Stimulated activated CD4-positive, alpha-beta T cell treated with anti-CD3 and anti-CD28 coated beads, Interleukin-15, amount 100 ng/mL, for 24 hours (primary cell): ENCODE results near the gene ANO5.
A peak's percentile ranks its signal among the peaks of the same experiment; 100 is the strongest.
"Not testable (repeated sequence)": the region's sequence is repeated elsewhere in the genome, so short reads cannot be mapped to it uniquely, and the experiment has no call there.

Experiments
- DNase-seq: peaks from one replicate; pipeline ENCODE4 v3.0.0-alpha.2; 2020

The ANO5 gene

GRCh38 chr11:22199243-22199642, 6.4 kb downstream of the ANO5 start:
- no peak for DNase-seq

GRCh38 chr11:22203281-22203680, 10.4 kb downstream of the ANO5 start:
- DNase-seq: no peak

GRCh38 chr11:22207162-22207561, 14.3 kb downstream of the ANO5 start:
- no peak for DNase-seq

GRCh38 chr11:22208151-22208858, 15.4 kb downstream of the ANO5 start:
- no peak for DNase-seq

- no peak for DNase-seq
These were observed 24.1 kb downstream of the ANO5 start for GRCh38 chr11:22216940-22217339.

- DNase-seq: no peak
These were observed 28.3 kb downstream of the ANO5 start for GRCh38 chr11:22221143-22221542.

- DNase-seq: no peak
These were observed 32.3 kb downstream of the ANO5 start for GRCh38 chr11:22225190-22225589.

- DNase-seq: no peak
These were observed 41.9 kb downstream of the ANO5 start for GRCh38 chr11:22234743-22235142.

GRCh38 chr11:22244986-22245592, 52.2 kb downstream of the ANO5 start:
- peak; percentile 17 for DNase-seq

GRCh38 chr11:22246992-22247391, 54.1 kb downstream of the ANO5 start:
- DNase-seq: no peak

- no peak for DNase-seq
These were observed 57.0 kb downstream of the ANO5 start for GRCh38 chr11:22249871-22250270.

GRCh38 chr11:22256876-22257275, 64.0 kb downstream of the ANO5 start:
- no peak for DNase-seq

- no peak for DNase-seq
These were observed 70.7 kb downstream of the ANO5 start for GRCh38 chr11:22263613-22264012.

GRCh38 chr11:22268983-22269624, 76.2 kb downstream of the ANO5 start:
- DNase-seq: not testable (repeated sequence)

- no peak for DNase-seq
These were observed 80.9 kb downstream of the ANO5 start for GRCh38 chr11:22273781-22274180.

GRCh38 chr11:22275600-22275999, 82.7 kb downstream of the ANO5 start:
- DNase-seq: no peak

GRCh38 chr11:22276535-22276934, 83.7 kb downstream of the ANO5 start:
- DNase-seq: no peak

- DNase-seq: not testable (repeated sequence)
These were observed 92.1 kb downstream of the ANO5 start for GRCh38 chr11:22284991-22285390.

GRCh38 chr11:22302368-22302767, 109.5 kb downstream of the ANO5 start:
- DNase-seq: no peak

- no peak for DNase-seq
These were observed 111.6 kb downstream of the ANO5 start for GRCh38 chr11:22304337-22304961.

- DNase-seq: no peak
These were observed 124.8 kb downstream of the ANO5 start for GRCh38 chr11:22317656-22318055.

- no peak for DNase-seq
These were observed 138.9 kb downstream of the ANO5 start for GRCh38 chr11:22331771-22332170.
